Measurements from ENCODE around the gene SETD3.

DNA sequence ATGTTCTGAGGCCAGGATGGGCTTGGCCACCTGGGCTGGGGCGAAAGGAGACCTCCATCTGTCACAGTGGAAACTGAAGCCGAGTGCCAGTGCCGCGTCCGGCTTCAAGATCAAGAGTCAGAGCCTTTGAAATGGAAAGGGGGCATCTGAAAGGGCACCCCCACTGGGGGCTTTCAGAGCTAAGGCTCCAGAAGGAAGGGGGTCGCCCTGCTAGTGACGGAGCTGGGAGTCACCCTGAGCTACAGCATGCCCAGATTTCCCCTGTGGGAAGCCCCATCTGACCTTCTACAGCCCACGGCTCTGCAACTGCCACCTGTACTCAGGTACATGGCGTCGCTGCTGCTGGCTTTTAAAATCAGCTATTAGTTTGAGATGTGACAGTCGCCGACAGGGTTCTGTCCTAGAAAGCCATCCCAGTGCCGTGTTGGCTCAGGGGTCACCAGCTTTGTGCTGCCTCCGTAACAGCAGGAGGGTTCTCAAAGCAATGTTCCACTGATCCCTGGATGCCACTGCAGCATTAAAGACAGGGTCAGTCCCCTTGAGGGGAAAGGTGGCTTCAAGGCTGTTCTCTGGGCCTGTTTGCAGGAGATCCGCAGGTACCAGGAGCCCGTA is 32.0 kb upstream of the SETD3 start:
- TF ChIP-seq CTCF (conservative IDR thresholded peaks at IDR 0.05 in 1 of 2, IDR thresholded peaks at IDR 0.05 in 1 of 2; ENCODE audit: extremely low read depth in 1 of 2, insufficient read depth in 1 of 2, low read depth in 1 of 2, low read length in 2 of 2) (no peak), EZH2 (IDR thresholded peaks at IDR 0.05; ENCODE audit: borderline replicate concordance, low read length) (no peak)
